Measurements from ENCODE around the gene LYZL4.

LYZL4 gene

DNA sequence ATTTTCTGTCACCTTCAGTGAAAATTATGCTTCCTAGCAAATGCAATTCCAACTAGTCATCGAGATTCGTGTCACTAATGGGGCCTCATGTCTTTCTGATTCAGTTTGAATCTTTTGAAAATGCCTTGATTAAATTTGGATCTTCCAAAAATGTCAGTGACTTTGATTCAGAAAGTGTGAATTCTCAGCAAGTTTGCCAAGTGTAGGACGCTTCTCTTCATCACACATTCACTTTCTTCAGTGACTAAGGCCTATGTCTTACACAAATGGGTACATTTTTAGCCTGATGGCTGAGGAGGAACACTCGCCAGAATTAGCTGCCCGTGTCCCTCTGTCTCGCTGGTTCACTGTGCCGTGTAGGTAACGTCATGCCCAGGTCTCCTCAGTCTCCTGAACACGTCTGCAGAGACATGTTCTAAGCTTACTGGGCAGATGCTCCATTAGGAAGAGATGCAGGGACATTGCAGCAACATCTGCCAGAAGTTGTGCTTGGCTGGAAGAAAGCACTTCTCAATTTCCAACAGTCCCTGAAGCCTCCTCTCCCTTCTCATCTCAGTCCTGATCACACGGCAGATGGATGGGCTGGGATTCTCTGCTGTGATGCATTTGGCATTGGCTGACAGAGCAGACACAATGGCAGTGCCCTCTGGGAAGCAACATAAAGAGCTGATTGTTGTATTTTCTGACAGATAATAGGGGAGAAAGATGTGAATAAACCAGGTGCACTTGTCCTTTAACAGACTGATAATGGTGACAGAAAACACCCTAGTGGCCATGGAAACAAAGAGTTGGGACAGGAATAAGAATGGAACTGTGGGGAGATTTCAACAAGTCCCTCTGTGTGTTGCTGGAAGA is 29.1 kb upstream of the LYZL4 start:
- no peak for TF ChIP-seq GATA3 (IDR thresholded peaks at IDR 0.05; ENCODE audit: low read depth, low read length)
- no peak for TF ChIP-seq GATA2 (IDR thresholded peaks at IDR 0.05; ENCODE audit: low read depth, low read length)

DNA sequence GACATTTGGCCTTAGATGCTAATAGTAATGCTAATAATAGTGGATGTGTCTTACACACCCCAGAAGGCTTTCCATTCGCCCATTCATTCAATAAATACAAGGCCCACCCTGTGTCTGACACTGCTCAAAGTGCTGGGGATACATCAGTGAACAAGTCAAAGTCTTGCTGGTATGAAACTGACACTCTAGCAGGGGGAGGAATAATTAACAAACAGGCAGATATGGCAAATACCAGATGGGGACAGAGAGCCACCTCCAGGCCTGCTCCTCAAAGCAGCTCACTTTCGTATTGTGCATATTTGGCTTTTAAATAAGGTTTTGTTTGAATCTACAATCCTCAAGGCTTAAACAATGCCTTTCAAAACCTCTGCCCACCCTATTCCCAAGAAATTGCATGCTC is 28.3 kb upstream of the LYZL4 start:
- TF ChIP-seq GATA2 (IDR thresholded peaks at IDR 0.05; ENCODE audit: low read depth, low read length) (no peak), GATA3 (IDR thresholded peaks at IDR 0.05; ENCODE audit: low read depth, low read length) (no peak)

DNA sequence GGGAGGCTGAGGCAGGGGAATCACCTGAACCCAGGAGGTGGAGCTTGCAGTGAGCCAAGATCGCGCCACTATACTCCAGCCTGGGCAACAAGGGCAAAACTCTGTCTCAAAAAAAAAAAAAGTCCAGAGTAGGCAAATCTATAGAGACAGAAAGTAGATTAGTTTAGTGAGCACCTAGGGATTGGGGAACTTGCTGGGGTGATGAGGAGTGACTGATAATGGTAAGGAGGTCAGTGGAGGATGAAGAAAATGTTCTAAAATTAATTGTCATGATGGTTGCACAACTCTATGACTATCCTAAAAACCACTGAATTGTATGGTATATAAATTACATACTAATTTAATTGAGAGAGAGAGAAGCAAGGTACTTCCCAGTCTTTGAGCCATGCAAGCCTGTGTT is 27.8 kb upstream of the LYZL4 start:
- TF ChIP-seq GATA3 (IDR thresholded peaks at IDR 0.05; ENCODE audit: low read depth, low read length) (no peak), GATA2 (IDR thresholded peaks at IDR 0.05; ENCODE audit: low read depth, low read length) (no peak)

DNA sequence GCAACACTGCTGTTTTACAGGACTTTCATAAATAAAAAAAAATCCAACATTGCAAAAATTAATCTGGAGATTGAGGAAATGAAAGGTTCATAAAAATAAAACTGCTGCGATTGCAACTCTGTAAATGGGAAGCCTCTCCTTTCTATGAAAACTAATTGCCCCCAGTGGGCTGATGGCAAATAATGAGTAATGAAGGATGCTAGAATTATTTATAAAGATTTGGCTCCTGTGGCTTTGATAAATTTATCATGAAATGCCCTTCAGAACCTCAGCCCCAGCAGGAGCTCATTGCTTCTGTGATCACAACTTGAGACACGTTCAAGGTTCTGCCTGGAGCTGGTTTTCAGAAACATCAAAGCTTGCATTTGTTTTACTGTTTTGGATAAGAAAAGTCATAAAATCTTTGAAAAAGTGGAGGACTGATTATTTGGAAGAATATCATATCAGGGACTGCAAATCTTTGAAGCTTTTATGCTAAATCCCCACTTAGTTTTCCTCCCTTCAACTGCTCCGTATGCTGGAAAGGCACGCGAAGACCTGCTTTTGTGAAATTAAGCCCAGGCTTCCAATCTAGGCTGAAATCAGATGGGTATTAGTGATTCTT is 24.5 kb upstream of the LYZL4 start:
- TF ChIP-seq GATA3 (IDR thresholded peaks at IDR 0.05; ENCODE audit: low read depth, low read length) = no peak
- no peak for TF ChIP-seq GATA2 (IDR thresholded peaks at IDR 0.05; ENCODE audit: low read depth, low read length)

DNA sequence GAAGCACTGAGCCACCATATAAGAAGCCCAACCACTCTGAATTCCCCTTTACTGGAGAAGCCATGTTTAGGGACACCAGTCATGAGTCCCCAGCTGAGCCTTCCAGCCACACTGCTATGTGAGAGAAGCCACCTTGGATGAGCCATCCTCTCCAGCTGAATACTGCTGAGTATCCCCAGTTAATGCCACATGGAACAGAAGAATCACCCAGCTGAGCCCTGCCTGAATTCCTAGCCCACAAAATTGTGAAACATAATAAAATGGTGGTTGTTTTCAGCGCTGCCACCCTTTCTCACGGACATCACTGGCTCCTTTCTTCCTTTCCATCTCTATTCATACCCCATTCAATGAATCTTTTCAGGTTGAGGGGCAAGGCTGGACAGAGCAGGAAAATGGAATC is 22.1 kb upstream of the LYZL4 start:
- TF ChIP-seq GATA3 (IDR thresholded peaks at IDR 0.05; ENCODE audit: low read depth, low read length) = no peak
- no peak for TF ChIP-seq GATA2 (IDR thresholded peaks at IDR 0.05; ENCODE audit: low read depth, low read length)

DNA sequence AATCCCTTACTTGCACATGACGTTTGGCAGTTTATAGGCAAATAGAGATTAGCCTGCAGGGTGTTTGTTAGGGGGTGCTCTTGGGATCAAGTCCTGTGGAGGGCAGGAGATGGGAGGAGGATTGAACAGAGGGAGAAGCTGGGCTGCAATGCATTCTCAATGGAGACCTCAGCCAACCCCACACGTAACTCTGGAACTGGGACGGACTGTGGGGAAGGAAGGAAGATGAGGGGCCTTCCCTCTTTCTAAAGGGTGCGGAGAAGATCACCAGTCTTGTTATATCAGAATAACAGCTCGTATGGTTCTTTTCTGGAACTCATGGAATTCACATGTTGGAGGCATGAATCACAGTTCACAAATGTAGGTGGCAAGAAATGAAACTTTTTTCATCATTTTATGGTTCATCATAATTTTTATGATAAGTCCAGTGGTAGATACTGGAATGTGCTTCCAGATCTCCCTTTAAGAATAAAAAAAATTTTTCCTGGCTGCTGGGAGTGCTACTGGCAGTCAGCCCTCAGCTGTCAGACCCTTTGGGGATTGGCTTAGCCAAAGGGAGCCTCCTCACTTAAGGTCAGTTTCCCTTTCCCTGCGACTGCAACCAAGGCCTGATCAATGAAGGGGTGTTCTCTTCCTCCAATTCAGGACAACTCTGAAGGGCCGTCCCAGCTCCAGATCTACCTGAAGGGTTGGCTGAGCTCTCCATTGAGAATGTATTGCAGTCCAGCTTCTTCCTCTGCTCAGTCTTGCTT is 20.5 kb upstream of the LYZL4 start:
- TF ChIP-seq GATA2 (IDR thresholded peaks at IDR 0.05; ENCODE audit: low read depth, low read length) (no peak), GATA3 (IDR thresholded peaks at IDR 0.05; ENCODE audit: low read depth, low read length) (no peak)

DNA sequence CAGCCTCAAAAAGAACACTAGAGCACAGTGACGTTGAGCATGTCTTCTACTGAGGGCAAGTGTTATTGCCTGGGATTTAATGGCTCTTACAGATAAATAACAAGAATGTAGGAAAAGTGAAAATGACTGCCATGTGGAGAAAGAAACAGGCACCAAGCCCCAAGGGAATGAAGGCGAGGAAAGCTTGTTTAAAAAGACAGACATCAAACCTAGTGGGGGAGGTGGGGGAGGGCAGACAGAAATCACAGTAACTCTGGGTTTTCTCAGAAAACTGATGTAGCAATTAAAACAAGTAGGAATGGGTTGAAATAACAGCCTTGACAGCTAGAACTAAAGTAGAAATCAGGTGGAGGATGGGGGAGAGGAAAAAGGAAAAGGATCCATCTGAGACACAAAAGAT is 18.4 kb upstream of the LYZL4 start:
- TF ChIP-seq GATA3 (IDR thresholded peaks at IDR 0.05; ENCODE audit: low read depth, low read length) (no peak), GATA2 (IDR thresholded peaks at IDR 0.05; ENCODE audit: low read depth, low read length) (no peak)

DNA sequence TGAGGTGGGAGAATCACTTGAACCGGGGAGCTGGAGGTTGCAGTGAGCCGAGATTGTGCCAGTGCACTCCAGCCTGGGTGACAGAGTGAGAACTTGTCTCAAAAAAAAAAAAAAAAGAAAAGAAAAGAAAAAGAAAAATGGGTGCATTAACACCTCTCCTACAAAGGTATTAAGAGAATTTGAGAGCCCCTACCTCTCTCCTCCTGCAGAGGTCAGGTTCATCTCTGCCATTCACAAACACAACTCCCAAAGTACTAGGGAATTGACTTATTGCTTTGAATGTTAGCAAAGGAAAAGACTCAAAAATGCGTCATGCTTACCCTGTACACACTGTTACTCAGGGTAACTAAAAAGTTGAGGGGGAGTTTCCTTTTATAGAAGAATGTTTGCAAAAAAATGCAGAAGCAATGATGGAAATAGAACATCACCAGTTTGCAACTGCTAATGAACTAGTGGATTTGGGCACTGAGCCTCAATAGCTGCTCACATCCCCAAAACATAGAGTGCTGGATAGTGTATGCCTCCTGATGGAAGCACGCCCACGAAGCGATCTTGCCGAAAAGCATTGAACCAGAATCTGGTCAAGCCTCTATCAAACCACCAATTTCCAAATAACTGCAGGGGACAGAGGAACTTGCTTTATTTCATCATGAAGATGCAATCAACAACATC is 15.5 kb upstream of the LYZL4 start:
- no peak for TF ChIP-seq GATA2 (IDR thresholded peaks at IDR 0.05; ENCODE audit: low read depth, low read length)
- TF ChIP-seq GATA3 (IDR thresholded peaks at IDR 0.05; ENCODE audit: low read depth, low read length) = no peak

DNA sequence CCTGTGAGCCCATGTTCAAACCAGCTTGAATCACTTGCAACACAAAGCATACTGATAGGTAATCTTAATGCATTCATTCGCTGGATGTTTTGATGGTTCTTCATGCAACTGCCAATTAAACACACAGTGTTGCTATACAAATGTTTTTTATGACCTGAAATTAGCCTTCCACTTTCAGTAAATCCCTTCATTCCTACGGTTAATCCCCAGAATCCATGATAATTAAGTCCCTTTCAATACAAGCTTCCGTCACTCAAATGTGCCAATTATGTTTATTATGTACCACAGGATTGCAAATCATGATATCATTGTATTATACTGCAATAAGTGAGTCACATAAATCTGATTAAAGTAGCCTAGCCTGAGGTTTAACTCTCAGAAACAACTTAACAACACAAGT is 14.5 kb upstream of the LYZL4 start:
- TF ChIP-seq GATA2 (IDR thresholded peaks at IDR 0.05; ENCODE audit: low read depth, low read length) = no peak
- TF ChIP-seq GATA3 (IDR thresholded peaks at IDR 0.05; ENCODE audit: low read depth, low read length) = no peak

DNA sequence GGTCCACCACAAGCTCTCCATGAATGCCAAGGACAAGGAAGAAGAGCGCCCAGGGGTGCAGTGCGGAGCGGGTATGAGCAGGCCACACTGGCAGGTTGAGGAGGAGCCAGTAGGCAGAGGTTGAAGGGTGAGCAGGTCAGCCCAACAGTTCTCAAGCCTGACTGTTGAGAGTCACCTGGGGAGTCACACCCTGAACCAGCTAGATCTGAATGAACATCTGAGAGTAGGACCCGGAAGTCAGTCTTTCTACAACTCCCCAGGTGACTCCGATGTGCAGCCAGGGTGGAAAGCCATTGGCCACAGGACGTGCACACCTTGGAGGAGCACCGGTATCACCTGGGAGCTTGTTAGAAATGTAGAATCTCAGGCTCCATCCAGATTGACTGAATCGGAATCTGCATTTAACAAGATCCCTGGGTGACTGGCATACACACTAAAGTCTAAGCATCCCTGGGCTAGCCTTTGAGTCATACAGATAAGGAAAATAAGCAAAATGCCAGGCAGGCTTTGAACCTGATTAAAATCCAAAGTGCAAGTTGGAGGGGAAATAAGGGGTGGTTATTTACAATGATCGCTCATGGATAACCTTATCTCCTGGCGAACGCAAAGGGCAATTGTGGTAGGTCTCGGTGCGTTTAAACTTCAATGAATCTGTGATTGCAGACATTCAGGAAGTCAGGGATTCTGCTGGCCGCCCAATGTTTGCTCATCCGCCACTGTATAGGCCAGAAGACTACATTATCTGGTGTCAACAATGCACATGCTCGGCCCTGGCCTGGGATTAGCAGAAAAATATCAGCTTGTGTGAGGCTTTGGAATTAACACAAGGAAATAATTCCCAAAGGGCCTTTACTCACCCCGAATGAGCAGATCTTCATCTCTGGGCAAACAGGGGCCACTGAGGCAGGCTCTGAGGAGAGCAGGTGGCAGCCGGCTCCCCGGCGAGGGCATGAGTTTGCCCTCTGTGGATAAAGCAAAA is 11.7 kb upstream of the LYZL4 start:
- no peak for TF ChIP-seq GATA3 (IDR thresholded peaks at IDR 0.05; ENCODE audit: low read depth, low read length)
- TF ChIP-seq GATA2 (IDR thresholded peaks at IDR 0.05; ENCODE audit: low read depth, low read length) = no peak

DNA sequence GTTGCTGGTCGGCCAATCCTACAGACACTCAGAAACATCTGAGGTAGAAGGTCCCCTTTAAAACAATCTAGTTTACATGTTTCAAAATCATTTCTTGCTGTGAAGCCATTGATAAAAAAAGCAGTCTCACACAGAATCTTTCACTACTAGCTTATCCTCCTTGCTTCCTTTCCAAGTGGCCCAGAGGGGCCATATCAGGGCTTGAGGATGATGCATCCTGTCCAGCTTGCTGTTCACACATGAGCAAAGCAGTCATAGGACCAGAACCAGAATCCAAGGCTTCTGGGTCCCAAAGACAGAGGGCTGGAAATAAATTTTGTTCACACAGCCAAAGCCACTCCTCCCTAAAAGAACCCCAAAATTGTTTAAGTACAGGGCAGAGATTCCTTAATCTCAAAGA is 9.2 kb upstream of the LYZL4 start:
- TF ChIP-seq GATA3 (IDR thresholded peaks at IDR 0.05; ENCODE audit: low read depth, low read length) = no peak
- TF ChIP-seq GATA2 (IDR thresholded peaks at IDR 0.05; ENCODE audit: low read depth, low read length) = no peak

DNA sequence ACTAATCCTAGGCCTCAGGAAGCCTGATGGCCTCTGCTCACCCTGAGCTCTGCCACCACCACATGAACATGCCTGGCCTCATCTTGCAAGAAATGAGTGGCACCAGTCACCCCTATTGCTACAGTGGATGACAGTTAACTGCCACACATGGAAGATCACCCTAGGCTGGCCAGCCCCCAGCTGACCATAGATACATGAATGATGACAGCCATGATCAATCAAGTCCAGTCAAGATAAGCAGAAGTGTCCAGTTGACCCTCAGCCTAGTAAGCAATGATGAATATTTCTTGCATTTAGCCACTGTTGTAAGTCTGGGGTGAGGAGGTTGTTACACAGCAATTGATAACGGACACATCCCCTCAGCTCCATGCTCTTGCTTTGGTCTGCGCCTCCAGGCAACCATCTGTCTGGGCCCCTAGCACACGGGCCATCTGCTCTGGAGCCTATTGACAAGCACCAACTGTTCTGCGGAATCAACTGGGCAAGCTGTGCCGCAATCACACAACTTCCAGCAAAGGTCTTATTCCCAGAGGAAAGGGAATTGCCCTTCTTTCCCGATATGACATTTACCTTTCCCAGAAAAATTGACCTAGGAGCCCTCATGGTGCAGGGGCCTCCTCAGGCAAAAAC is 2.2 kb upstream of the LYZL4 start:
- no peak for TF ChIP-seq GATA3 (IDR thresholded peaks at IDR 0.05; ENCODE audit: low read depth, low read length)
- no peak for TF ChIP-seq GATA2 (IDR thresholded peaks at IDR 0.05; ENCODE audit: low read depth, low read length)

DNA sequence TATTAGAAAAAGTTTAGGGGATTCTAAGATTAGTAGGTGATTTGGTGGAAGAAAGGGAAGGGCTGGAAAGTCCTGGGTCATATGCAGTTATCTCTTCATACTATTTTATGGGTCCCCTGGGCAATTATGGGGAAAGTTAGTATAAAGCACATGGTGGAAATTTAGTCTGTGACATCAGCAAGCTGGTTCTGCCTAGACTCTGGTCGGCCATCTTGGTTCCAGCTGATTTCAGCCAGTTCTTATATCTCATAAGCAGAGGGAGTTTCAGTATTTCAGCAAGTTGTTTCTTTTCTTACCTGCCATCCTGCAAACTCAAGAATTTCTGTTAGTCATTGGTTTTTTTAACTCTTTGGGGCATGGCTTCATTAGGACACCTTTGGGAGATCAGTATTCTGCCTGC is 1.0 kb upstream of the LYZL4 start:
- TF ChIP-seq GATA2 (IDR thresholded peaks at IDR 0.05; ENCODE audit: low read depth, low read length) = no peak
- TF ChIP-seq GATA3 (IDR thresholded peaks at IDR 0.05; ENCODE audit: low read depth, low read length) = no peak
